Ovary (tissue), 9 donors: ENCODE data around the gene NCS1. TPM values are rescaled to one million over a fixed set of nuclear protein-coding genes. Genes with fewer than 3 reads are reported as not detected.

ENCODE experiments used
- DNase-seq, 5 donors: peaks; one replicate each; pipeline ENCODE4 v3.0.0-alpha.2; 2019 to 2020
- H3K27ac ChIP-seq, 2 donors: fragments of 200-600 bp; one replicate each; pipeline versions ENCODE4 v1.5.1 to v1.8.0; 2019 to 2022
- H3K27me3 ChIP-seq: fragments of 200-600 bp; one replicate; pipeline ENCODE4 v1.8.0; 2022
- H3K36me3 ChIP-seq: fragments of 200-600 bp; sonication (generic); one replicate; pipeline ENCODE4 v1.5.1; 2019
- H3K4me1 ChIP-seq: one replicate; pipeline ENCODE4 v1.8.1; 2013; ENCODE audit warnings: mild to moderate bottlenecking, moderate library complexity; ENCODE audit not compliant: insufficient read depth
- H3K4me3 ChIP-seq: fragments of 200-600 bp; sonication (generic); one replicate; pipeline ENCODE4 v1.5.1; 2017
- H3K9me3 ChIP-seq, 2 donors: fragments of 200-600 bp in 1 of 2; sonication (generic) in 1 of 2; one replicate each; pipeline versions ENCODE4 v1.5.1 to v1.8.1; 2013 to 2019; ENCODE audit warnings: mild to moderate bottlenecking in 1 of 2, moderate library complexity in 1 of 2
- EP300 ChIP-seq: sonication (generic); formaldehyde crosslinking; IDR thresholded peaks from one replicate; pipeline ENCODE4 v1.6.1; 2017; ENCODE audit warnings: antibody characterized with exemption
- POLR2A ChIP-seq: fragments of 450-650 bp; IDR thresholded peaks from one replicate; pipeline ENCODE4 v1.6.1; 2017; ENCODE audit warnings: antibody characterized with exemption, mild to moderate bottlenecking, moderate library complexity
- WGBS, 3 donors: extraction: QIAGEN DNeasy Blood & Tissue Kit in 1 of 3; methylation state at CpG; one replicate each; pipeline versions ENCODE4 v1.1.5 to v1.1.7; 2013 to 2017; 5-methylcytosine and 5-hydroxymethylcytosine counted together
- intact Hi-C, 4 donors: fragments of 100-400 bp; cut with DNase I; formaldehyde crosslinking; loops; one replicate each; pipeline versions ENCODE4 v1.11.0 to v1.15.1; 2022 to 2023
- polyA plus RNA-seq, 2 donors: library from polyadenylated mRNA; stranded (reverse); fragments of 200-250 nt in 1 of 2; fragments of 350-450 nt in 1 of 2; fragmentation: Illumina TruSeq in 1 of 2; extraction: RNeasy Lipid Tissue Mini Kit (QIAGEN cat#74804) in 1 of 2; gene quantifications; one replicate each; pipeline ENCODE4 v1.2.3, GENCODE V29; 2013 to 2014
- total RNA-seq, 7 donors: library from RNA; depleted of rRNA in 2 of 7; stranded (reverse); fragments of >200 nt in 2 of 7; fragmentation: NEBNext Ultra II Directional in 3 of 7; extraction: Animal tissue kit (Norgen Biotek cat#: 25700) in 3 of 7; gene quantifications; one replicate each; pipeline versions ENCODE4 v1.1.0 to v1.2.4, GENCODE V29; 2016 to 2023
- TF ChIP-seq, protein P1 (sequence below), 3 donors: fragments of 450-650 bp in 2 of 3; fragments of 200-600 bp in 1 of 3; IDR thresholded peaks; one replicate each; pipeline versions ENCODE4 v1.5.1 to v1.8.0; 2016 to 2022; ENCODE audit warnings: antibody characterized with exemption in 3 of 3, mild to moderate bottlenecking in 1 of 3
- donor health status: DM: no; HTN: no; CAD: no; lungs with moderate emphysema.
- donor health status: DM: no; HTN: no; CAD: no.
- donor health status: Bipolar disorder and iron deficiency.
- donor health status: DM: yes; HTN: yes; CAD: no.
- donor health status: DM: no; HTN: no; CAD: no.
- donor health status: DM: yes; HTN: yes; CAD: no.

Gene NCS1
- total and polyA plus RNA-seq, 9 donors = 3.6 to 46.7 (median 25.0) TPM

DNA sequence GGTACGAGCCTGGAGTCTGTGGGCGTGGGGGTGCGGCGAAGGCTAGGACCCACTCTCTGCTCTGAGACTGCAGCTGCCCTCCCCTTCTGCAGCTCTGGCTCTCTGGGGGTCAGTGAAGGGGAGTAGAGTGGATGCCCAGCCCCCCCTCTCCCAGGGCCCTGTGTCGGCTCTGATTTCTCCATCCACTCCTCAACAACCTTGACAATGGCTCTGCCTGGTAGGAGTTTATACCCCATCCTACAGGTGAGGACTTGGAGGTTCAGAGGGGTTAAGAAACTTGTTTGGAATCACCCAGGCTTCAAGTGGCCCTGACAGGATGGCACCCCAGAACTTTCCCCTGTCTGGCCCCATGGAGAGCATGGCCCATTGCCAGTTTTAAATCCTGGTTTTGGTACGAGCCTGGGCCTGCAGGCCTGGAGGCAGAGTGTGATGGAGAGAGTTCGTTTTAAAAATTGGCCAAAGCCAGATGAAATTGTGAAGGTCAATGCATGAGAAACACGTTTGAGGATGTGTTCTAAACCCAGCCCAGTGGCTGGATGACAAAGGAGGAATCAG is 22.3 kb downstream of the NCS1 start:
- Histone ChIP-seq H3K4me3 (no peak overlapping the region), H3K36me3 (no peaks in the 10 kb centered on the region), H3K9me3 (no peaks in the 10 kb centered on the region), H3K27ac (no peak overlapping the region), H3K4me1 (peaks cover 15% of the 10 kb centered on the region), H3K27me3 (no peaks in the 10 kb centered on the region)
- TF ChIP-seq, protein P1, sequence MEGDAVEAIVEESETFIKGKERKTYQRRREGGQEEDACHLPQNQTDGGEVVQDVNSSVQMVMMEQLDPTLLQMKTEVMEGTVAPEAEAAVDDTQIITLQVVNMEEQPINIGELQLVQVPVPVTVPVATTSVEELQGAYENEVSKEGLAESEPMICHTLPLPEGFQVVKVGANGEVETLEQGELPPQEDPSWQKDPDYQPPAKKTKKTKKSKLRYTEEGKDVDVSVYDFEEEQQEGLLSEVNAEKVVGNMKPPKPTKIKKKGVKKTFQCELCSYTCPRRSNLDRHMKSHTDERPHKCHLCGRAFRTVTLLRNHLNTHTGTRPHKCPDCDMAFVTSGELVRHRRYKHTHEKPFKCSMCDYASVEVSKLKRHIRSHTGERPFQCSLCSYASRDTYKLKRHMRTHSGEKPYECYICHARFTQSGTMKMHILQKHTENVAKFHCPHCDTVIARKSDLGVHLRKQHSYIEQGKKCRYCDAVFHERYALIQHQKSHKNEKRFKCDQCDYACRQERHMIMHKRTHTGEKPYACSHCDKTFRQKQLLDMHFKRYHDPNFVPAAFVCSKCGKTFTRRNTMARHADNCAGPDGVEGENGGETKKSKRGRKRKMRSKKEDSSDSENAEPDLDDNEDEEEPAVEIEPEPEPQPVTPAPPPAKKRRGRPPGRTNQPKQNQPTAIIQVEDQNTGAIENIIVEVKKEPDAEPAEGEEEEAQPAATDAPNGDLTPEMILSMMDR (IDR thresholded peaks at IDR 0.05) = no peak
- TF ChIP-seq EP300 = no peak
- TF ChIP-seq POLR2A = no peak
- 30 to 63% (median 52%) methylated on average over 8 of the region's 8 CpGs for WGBS, 3 donors
- intact Hi-C loops = no loop called here
- DNase-seq = no peak

DNA sequence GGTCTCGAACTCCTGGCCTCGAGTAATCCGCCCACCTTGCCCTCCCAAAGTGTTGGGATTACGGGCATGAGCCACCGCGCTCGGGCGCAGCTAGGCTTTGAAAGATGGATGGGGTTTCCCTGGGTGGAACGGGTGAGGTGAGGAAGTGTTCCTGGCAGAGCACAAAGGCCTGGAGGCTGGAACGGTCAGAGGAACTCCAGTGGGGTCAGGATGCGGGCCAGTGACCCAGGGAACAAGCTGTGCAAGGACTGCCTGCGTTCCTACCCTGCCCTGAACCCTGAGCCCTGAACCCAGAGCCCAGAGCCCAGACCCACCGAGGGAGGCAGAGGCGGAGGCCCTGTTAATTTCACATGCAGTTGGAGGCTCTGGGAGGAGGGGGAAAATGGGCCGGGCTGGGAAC is 23.4 kb downstream of the NCS1 start:
- DNase-seq = no peak
- H3K27me3 ChIP-seq = no peaks in the 10 kb centered on the region
- H3K4me3 ChIP-seq = no peak overlapping the region
- H3K4me1 ChIP-seq = peaks cover 17% of the 10 kb centered on the region
- intact Hi-C loops = no loop called here
- H3K9me3 ChIP-seq = no peaks in the 10 kb centered on the region
- TF ChIP-seq EP300 (no peak), POLR2A (no peak)
- TF ChIP-seq, protein P1 (IDR thresholded peaks at IDR 0.05) = no peak
- H3K36me3 ChIP-seq = no peaks in the 10 kb centered on the region
- H3K27ac ChIP-seq = no peak overlapping the region
- WGBS, 3 donors = 79 to 84% (median 83%) methylated on average over 15 of the region's 15 CpGs

DNA sequence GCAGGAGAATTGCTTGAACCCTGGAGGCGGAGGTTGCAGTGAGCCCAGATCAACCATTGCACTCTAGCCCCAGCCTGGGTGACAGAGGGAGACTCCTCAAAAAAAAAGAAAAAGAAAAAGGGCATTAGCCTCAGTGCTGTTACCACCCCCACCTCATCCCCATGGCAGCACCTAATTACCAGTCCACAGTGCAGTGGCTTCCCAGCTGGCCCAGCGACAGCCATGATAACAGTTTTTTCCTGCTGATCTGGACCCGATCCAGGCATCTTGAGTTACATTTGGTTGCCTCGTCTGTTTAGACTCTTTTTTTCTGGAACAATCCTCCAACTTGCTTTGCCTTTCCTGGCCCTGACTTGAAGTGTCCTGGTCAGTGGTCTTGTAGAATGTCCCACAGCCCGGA is 24.4 kb downstream of the NCS1 start:
- no peak for DNase-seq
- peaks cover 17% of the 10 kb centered on the region for H3K4me1 ChIP-seq

DNA sequence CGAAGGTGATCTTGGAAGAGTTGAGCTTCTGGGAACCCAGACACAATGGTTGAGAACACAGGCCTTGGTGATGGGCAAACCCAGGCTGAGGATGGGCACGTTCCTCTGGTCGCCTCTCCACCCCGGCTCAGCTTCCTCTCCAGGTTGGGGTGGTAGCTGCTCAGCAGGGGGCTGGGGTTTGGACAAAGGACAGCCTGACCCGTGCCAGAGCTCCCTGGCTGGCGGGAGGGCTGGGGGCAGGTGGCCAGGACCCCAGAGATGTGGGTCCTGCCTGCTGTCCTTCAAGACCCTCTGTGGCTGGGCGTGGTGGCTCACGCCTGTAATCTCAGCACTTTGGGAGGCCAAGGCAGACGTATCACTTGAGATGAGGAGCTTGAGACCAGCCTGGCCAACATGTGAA is 25.2 kb downstream of the NCS1 start:
- H3K9me3 ChIP-seq = no peaks in the 10 kb centered on the region
- no peaks in the 10 kb centered on the region for H3K36me3 ChIP-seq
- TF ChIP-seq POLR2A (no peak), EP300 (no peak)
- TF ChIP-seq, protein P1 (IDR thresholded peaks at IDR 0.05) = no peak
- no peak overlapping the region for H3K27ac ChIP-seq
- no peak overlapping the region for H3K4me3 ChIP-seq
- WGBS, 3 donors = 91 to 93% (median 92%) methylated on average over 9 of the region's 9 CpGs
- intact Hi-C loops = no loop called here
- DNase-seq = no peak
- no peaks in the 10 kb centered on the region for H3K27me3 ChIP-seq
- H3K4me1 ChIP-seq = peaks cover 17% of the 10 kb centered on the region

More for the DNA sequence above, 24.4 kb downstream of the NCS1 start:
- Histone ChIP-seq H3K27ac (no peak overlapping the region), H3K9me3 (no peaks in the 10 kb centered on the region), H3K4me3 (no peak overlapping the region), H3K36me3 (no peaks in the 10 kb centered on the region), H3K27me3 (no peaks in the 10 kb centered on the region)
- WGBS, 3 donors = 43 to 45% (median 45%) methylated on average over 5 of the region's 5 CpGs
- intact Hi-C loops = no loop called here
- TF ChIP-seq POLR2A = no peak
- no peak for TF ChIP-seq EP300
- TF ChIP-seq, protein P1 (IDR thresholded peaks at IDR 0.05) = no peak
